ENCODE measurements around the gene TVP23A.
A peak's percentile ranks its signal among the peaks of the same experiment; 100 is the strongest.

The TVP23A gene

GRCh38 chr16:10828851-10829366 is 10.3 kb upstream of the TVP23A start:
- H3K4me3 ChIP-seq (ENCODE audit: low read depth, low read length): no peak overlapping the region
- in situ Hi-C loops (cut with HindIII; ENCODE audit: low sequenced_read_pairs): loop anchor here (5.0 kb wide), 1 partner anchor 82 kb away; no protein-coding TSS in a partner anchor
- no peak for TF ChIP-seq CTCF (IDR thresholded peaks at IDR 0.05; ENCODE audit: low read depth, low read length, missing control alignments)
- DNase-seq (ENCODE audit: low read depth): peak; percentile 70

GRCh38 chr16:10827691-10828341 is 9.2 kb upstream of the TVP23A start:
- in situ Hi-C loops (cut with HindIII; ENCODE audit: low sequenced_read_pairs): loop anchor here (5.0 kb wide), 1 partner anchor 81 kb away; no protein-coding TSS in a partner anchor
- no peak for TF ChIP-seq CTCF (IDR thresholded peaks at IDR 0.05; ENCODE audit: low read depth, low read length, missing control alignments)
- DNase-seq (ENCODE audit: low read depth): peak; percentile 97
- H3K4me3 ChIP-seq (ENCODE audit: low read depth, low read length): no peak overlapping the region

- in situ Hi-C loops (cut with HindIII; ENCODE audit: low sequenced_read_pairs): no loop called here
- TF ChIP-seq CTCF (IDR thresholded peaks at IDR 0.05; ENCODE audit: low read depth, low read length, missing control alignments): no peak
- DNase-seq (ENCODE audit: low read depth): no peak
- H3K4me3 ChIP-seq (ENCODE audit: low read depth, low read length): no peak overlapping the region
Observed at GRCh38 chr16:10824111-10824893, 5.7 kb upstream of the TVP23A start.

GRCh38 chr16:10822702-10823101 is 4.1 kb upstream of the TVP23A start:
- H3K4me3 ChIP-seq (ENCODE audit: low read depth, low read length): no peak overlapping the region
- DNase-seq (ENCODE audit: low read depth): no peak
- in situ Hi-C loops (cut with HindIII; ENCODE audit: low sequenced_read_pairs): no loop called here
- TF ChIP-seq CTCF (IDR thresholded peaks at IDR 0.05; ENCODE audit: low read depth, low read length, missing control alignments): no peak

GRCh38 chr16:10820546-10820945 is 2.0 kb upstream of the TVP23A start:
- in situ Hi-C loops (cut with HindIII; ENCODE audit: low sequenced_read_pairs): no loop called here
- TF ChIP-seq CTCF (IDR thresholded peaks at IDR 0.05; ENCODE audit: low read depth, low read length, missing control alignments): no peak
- DNase-seq (ENCODE audit: low read depth): no peak
- no peak overlapping the region for H3K4me3 ChIP-seq (ENCODE audit: low read depth, low read length)

- no peak overlapping the region for H3K4me3 ChIP-seq (ENCODE audit: low read depth, low read length)
- DNase-seq (ENCODE audit: low read depth): no peak
- no peak for TF ChIP-seq CTCF (IDR thresholded peaks at IDR 0.05; ENCODE audit: low read depth, low read length, missing control alignments)
- in situ Hi-C loops (cut with HindIII; ENCODE audit: low sequenced_read_pairs): no loop called here
Observed at GRCh38 chr16:10817514-10817913, 1.1 kb downstream of the TVP23A start.
